Retinal pigment epithelial cell (primary cell): Measurements from ENCODE around the gene TMPRSS4.

Source experiments
- DNase-seq: peaks from one replicate; pipeline ENCODE4 v3.0.0-alpha.2; 2010; ENCODE audit warnings: low read depth
- H3K4me3 ChIP-seq: 2 replicates; pipeline ENCODE4 v1.5.1; 2011; ENCODE audit warnings: mild to moderate bottlenecking, low read length, control low read depth, moderate library complexity
- TF ChIP-seq, protein P1 (sequence below): conservative IDR thresholded peaks from 2 replicates; pipeline ENCODE4 v1.5.1; 2011; ENCODE audit warnings: low read depth, low read length, control low read depth, inconsistent platforms

The TMPRSS4 gene

DNA sequence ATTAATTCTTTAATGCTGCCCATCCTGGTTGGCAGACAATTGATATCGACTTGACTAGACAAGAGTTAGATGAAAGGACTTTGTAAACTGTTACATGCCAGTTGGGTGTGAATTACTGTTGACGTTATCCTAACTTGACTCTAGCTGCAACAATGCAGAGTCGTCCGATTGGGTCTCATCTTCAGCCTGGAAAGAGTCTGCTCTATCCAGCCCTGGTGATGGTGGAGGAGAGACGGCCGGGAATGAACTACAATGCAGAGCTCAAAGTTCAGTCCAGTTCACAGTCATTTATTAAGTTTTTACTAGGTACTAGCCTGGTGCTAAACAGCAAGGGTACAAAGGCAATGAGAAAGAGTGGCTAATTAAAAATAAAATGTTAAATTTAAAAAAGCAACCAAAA lies 14.8 kb downstream of the TMPRSS4 start:
- no peak for DNase-seq
- TF ChIP-seq, protein P1, sequence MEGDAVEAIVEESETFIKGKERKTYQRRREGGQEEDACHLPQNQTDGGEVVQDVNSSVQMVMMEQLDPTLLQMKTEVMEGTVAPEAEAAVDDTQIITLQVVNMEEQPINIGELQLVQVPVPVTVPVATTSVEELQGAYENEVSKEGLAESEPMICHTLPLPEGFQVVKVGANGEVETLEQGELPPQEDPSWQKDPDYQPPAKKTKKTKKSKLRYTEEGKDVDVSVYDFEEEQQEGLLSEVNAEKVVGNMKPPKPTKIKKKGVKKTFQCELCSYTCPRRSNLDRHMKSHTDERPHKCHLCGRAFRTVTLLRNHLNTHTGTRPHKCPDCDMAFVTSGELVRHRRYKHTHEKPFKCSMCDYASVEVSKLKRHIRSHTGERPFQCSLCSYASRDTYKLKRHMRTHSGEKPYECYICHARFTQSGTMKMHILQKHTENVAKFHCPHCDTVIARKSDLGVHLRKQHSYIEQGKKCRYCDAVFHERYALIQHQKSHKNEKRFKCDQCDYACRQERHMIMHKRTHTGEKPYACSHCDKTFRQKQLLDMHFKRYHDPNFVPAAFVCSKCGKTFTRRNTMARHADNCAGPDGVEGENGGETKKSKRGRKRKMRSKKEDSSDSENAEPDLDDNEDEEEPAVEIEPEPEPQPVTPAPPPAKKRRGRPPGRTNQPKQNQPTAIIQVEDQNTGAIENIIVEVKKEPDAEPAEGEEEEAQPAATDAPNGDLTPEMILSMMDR = no peak
- H3K4me3 ChIP-seq = no peak overlapping the region

DNA sequence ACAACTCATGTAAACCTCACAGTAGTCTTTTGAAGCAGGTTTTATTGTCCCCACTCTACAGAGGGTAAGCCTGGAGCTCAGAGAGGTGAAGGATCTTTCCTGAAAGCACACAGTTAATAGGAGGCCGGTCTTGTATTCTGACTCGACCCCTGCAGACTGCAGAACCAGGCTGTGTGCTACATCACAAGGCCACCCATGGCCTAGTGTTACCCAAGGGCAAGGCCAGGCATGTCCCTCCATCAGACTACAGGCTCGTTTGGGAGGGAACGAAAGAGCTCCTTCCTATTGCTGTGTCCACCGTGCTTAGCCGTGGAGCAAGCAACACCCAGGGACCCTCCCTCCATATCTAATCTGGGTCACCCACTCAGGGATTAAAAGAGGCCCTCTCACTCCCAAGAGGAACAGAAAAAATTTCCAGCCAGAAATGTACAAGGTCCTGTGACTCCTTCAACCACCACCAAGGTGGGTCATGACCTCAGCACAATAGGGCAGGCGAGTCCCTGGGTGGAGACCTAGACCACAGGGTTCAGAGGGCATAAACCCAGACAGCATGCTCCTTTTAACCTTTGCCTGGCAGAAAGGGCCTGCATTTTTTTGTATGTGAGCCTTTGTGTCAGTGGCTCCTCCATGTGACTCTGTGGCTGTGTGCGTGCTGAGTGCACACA lies 16.2 kb downstream of the TMPRSS4 start:
- no peak overlapping the region for H3K4me3 ChIP-seq
- DNase-seq = no peak
- TF ChIP-seq, protein P1 = no peak

GRCh38 chr11:118095493-118095892 lies 18.6 kb downstream of the TMPRSS4 start:
- H3K4me3 ChIP-seq = no peak overlapping the region
- TF ChIP-seq, protein P1 = no peak
- DNase-seq = no peak

DNA sequence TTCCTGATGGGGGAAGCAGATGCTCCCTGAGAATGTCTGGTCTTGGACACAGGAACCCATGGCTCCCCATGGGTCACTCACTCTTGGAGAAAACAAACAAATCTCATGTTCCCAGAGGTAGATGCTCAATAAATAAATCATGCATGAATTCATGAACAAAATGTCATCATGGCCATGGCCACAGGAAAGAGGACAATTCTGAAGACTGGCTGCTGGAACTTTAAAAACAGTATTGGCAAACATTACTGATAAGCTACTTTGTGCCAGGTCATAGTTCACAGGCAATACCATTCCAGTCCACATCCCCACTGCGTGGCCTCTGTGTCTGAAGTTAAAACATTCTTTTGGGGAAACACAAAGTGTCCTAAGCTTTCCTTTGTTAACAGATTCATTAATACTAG lies 19.1 kb downstream of the TMPRSS4 start:
- DNase-seq = no peak
- TF ChIP-seq, protein P1 = no peak
- no peak overlapping the region for H3K4me3 ChIP-seq

- TF ChIP-seq, protein P1 = no peak
- no peak overlapping the region for H3K4me3 ChIP-seq
- DNase-seq = no peak
Observed at GRCh38 chr11:118098996-118099837, 22.3 kb downstream of the TMPRSS4 start.

GRCh38 chr11:118099838-118100556 lies 23.1 kb downstream of the TMPRSS4 start:
- DNase-seq = no peak
- no peak overlapping the region for H3K4me3 ChIP-seq
- TF ChIP-seq, protein P1 = no peak
